Measurements from ENCODE around the gene FGFRL1.

DNA sequence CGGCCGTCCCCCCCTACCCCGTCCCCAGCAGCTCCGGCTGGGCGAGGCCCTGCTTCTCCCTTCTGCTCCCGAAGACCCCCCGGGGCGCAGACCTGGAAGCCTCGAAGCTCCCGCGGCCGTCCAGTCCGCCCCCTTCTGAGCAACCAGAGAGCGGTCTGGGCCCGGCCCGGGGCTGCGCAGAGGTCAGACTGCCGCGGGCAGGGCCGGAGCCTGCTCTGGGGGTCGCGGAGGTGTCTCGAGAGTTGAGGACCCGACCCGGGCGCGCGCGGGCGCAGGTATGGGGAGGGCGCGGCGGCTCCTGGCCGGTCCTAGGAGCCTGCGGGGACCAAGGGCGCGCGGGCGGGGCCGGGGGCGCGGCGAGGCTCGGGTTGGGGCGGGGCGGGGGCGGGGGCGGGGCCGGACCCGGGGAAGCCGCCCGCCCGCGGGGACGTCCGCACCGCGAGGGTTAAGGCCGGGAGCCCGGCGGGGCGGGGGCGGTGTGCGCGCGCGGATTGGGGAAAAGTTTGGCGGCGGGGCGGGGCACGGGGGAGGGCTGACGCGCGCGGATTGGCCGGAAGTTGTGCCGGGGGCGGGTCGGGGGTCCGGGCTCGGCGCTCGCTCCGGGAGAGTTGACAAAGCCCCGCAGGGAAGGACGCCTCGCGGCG, at the start of gene FGFRL1:
- TF ChIP-seq, protein P1, sequence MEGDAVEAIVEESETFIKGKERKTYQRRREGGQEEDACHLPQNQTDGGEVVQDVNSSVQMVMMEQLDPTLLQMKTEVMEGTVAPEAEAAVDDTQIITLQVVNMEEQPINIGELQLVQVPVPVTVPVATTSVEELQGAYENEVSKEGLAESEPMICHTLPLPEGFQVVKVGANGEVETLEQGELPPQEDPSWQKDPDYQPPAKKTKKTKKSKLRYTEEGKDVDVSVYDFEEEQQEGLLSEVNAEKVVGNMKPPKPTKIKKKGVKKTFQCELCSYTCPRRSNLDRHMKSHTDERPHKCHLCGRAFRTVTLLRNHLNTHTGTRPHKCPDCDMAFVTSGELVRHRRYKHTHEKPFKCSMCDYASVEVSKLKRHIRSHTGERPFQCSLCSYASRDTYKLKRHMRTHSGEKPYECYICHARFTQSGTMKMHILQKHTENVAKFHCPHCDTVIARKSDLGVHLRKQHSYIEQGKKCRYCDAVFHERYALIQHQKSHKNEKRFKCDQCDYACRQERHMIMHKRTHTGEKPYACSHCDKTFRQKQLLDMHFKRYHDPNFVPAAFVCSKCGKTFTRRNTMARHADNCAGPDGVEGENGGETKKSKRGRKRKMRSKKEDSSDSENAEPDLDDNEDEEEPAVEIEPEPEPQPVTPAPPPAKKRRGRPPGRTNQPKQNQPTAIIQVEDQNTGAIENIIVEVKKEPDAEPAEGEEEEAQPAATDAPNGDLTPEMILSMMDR (conservative IDR thresholded peaks at IDR 0.05 in 1 of 2, IDR thresholded peaks at IDR 0.05 in 1 of 2; ENCODE audit: low read depth in 1 of 2, low read length in 2 of 2), result no peak
- no peak for TF ChIP-seq EZH2 (IDR thresholded peaks at IDR 0.05; ENCODE audit: low read length, missing control alignments)

Data from fibroblast of lung (primary cell).